BE2C (cell line): ENCODE measurements around the gene EPHA3.

ENCODE experiments used
- DNase-seq: peaks from one replicate; pipeline ENCODE4 v3.0.0-alpha.2; 2020
- H3K27me3 ChIP-seq: fragments of 250-450 bp; sonication (Bioruptor Pico); 2 replicates; pipeline ENCODE4 v1.5.1; 2020; ENCODE audit warnings: mild to moderate bottlenecking
- H3K36me3 ChIP-seq: fragments of 250-450 bp; sonication (Bioruptor Pico); 2 replicates; pipeline ENCODE4 v1.5.1; 2020; ENCODE audit warnings: mild to moderate bottlenecking
- H3K4me1 ChIP-seq: fragments of 250-450 bp; sonication (Bioruptor Pico); 2 replicates; pipeline ENCODE4 v1.5.1; 2020
- H3K4me3 ChIP-seq: 2 replicates; pipeline ENCODE4 v1.5.1; 2011; ENCODE audit warnings: low read depth, low read length
- H3K9me3 ChIP-seq: fragments of 250-450 bp; sonication (Bioruptor Pico); 2 replicates; pipeline ENCODE4 v1.5.1; 2020
- TF ChIP-seq, protein P1 (sequence below): IDR thresholded peaks from 2 replicates; pipeline ENCODE4 v1.5.1; 2012; ENCODE audit warnings: mild to moderate bottlenecking, low read depth, low read length

EPHA3 gene

DNA sequence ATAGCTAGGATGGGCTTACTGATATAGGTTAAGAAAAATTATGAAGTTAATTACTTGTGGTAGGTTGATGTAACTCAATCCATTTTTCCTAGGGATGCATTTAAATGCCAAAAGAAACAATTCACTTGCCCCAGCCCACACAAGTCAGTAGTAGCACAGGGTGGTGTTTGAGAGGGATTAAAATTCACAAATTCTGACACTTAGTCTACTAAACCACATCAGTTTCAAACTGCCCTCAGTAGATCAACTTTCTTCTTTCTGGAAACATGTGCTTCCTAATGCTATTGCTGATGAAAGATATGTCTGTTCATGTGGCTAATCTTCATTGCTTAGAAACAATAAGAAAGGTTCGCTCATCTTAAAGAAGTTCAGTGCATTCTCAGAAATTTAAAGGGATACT is 160.6 kb downstream of the EPHA3 start:
- H3K4me3 ChIP-seq: no peak overlapping the region
- H3K36me3 ChIP-seq: no peaks in the 10 kb centered on the region
- no peak for DNase-seq
- no peaks in the 10 kb centered on the region for H3K27me3 ChIP-seq
- H3K4me1 ChIP-seq: no peaks in the 10 kb centered on the region
- TF ChIP-seq, protein P1, sequence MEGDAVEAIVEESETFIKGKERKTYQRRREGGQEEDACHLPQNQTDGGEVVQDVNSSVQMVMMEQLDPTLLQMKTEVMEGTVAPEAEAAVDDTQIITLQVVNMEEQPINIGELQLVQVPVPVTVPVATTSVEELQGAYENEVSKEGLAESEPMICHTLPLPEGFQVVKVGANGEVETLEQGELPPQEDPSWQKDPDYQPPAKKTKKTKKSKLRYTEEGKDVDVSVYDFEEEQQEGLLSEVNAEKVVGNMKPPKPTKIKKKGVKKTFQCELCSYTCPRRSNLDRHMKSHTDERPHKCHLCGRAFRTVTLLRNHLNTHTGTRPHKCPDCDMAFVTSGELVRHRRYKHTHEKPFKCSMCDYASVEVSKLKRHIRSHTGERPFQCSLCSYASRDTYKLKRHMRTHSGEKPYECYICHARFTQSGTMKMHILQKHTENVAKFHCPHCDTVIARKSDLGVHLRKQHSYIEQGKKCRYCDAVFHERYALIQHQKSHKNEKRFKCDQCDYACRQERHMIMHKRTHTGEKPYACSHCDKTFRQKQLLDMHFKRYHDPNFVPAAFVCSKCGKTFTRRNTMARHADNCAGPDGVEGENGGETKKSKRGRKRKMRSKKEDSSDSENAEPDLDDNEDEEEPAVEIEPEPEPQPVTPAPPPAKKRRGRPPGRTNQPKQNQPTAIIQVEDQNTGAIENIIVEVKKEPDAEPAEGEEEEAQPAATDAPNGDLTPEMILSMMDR: no peak
- H3K9me3 ChIP-seq: no peaks in the 10 kb centered on the region

DNA sequence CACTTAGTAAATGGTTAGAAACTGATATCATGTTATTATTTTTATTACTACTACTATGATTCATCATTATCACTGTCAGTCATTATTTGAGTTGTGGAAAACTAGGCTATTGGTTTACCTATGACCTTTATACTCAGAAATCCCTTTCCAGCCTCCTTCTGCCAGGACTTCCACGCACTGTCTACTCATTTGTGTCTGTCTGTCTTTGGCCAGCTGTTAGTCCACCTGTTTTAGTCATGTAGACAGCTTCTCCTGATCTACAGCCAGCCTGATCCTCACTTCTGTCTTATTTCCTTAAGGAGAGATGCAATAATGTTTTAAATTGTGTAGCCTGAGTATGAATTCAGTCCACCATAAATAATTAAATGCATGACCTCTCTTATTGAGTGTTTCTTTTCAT is 162.8 kb downstream of the EPHA3 start:
- H3K36me3 ChIP-seq: no peaks in the 10 kb centered on the region
- no peak overlapping the region for H3K4me3 ChIP-seq
- H3K27me3 ChIP-seq: no peaks in the 10 kb centered on the region
- no peaks in the 10 kb centered on the region for H3K4me1 ChIP-seq
- H3K9me3 ChIP-seq: no peaks in the 10 kb centered on the region
- DNase-seq: no peak
- TF ChIP-seq, protein P1: no peak

DNA sequence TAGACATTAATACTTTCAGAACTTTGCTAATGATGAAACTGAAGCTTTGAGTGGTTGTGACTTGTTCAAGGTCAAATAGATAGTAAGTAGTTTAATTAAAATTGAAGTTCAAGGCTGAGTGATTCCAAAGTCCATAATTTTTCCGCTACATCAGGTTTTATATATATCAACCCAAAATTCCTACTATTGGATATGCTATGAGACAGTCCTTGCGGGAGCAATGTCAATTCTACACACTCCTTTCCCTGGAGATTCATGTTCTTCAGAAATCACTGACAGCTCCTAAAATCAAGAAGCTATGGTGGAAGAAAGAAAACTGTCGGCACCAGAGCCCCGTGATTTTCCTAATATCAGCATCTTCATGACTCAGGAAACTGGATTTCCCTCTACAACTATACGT is 167.6 kb downstream of the EPHA3 start:
- no peaks in the 10 kb centered on the region for H3K4me1 ChIP-seq
- DNase-seq: no peak
- H3K9me3 ChIP-seq: no peaks in the 10 kb centered on the region
- no peaks in the 10 kb centered on the region for H3K27me3 ChIP-seq
- no peak overlapping the region for H3K4me3 ChIP-seq
- TF ChIP-seq, protein P1: no peak
- H3K36me3 ChIP-seq: no peaks in the 10 kb centered on the region

DNA sequence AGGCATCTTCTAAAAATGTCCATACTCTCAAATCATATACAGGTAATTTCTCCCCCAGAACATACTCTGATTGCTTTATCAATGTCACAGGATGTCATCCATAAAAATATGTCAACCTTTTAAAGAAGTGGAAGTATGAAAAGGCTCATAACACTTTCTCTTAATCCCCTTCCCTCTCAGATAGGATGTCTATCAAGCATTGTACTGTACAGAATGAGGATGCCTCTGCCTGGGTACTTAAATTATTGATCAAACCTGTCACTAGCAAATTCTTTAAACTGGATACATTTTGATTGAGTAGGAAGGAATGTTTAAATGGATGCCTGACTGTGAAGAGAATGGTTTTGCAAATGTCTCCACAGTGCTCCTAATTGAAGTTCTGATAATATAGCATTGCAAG is 168.7 kb downstream of the EPHA3 start:
- no peaks in the 10 kb centered on the region for H3K4me1 ChIP-seq
- no peaks in the 10 kb centered on the region for H3K9me3 ChIP-seq
- TF ChIP-seq, protein P1: no peak
- no peak for DNase-seq
- no peaks in the 10 kb centered on the region for H3K27me3 ChIP-seq
- no peak overlapping the region for H3K4me3 ChIP-seq
- no peaks in the 10 kb centered on the region for H3K36me3 ChIP-seq

DNA sequence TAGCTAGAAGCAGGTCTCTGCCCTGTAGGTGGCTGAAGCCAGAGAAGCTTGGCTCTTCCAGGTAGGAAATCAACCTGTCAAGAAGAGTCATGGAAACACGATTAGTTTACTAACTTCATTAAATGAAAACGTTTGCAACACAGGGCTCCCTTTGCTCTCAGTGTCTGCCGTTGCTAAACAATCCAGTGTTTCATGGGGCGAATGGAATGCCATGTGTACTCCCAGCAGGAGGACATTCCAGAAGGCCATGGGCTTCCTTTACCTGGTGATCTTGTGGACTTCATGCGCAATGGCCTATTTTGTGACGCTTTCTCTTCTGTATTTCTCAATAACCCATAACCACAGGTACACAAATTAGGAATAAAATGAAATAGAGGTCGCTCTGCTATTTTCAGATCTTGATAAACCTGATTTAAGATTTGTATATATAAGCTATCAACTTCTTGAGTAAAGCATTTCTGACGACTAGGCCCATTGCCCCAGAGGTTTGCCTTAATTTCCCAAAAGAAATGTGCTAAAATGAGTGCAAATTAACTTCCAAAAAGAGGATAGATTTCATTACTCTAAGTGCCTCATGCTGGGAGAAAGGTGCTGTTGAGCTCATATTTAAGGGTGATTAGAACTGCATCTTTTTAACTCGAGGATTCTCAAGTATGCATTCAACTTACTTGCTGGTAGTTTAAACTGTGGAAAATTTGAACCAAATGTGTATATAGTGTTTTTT is 171.0 kb downstream of the EPHA3 start:
- Histone ChIP-seq H3K4me1 (no peaks in the 10 kb centered on the region), H3K9me3 (no peaks in the 10 kb centered on the region), H3K36me3 (no peaks in the 10 kb centered on the region), H3K27me3 (no peaks in the 10 kb centered on the region), H3K4me3 (no peak overlapping the region)
- TF ChIP-seq, protein P1: no peak
- DNase-seq: no peak

DNA sequence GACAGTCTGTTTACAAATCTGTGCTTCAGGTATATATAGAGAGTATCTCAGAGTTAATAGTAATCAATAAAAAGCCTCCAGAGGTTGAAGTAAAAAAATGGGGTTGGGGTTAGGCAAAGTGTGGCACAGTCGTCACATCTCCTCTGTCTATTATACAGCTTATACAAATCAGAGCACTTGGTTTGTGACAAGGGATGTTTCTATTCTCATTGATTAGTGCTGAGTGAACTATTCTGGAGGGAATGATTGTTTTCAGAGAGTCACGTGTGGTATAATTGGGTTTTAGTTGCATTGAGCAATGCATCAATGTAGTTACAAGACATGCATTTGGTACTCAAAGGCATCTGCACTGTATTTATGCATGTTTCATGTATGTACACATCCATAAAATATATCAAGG is 172.9 kb downstream of the EPHA3 start:
- Histone ChIP-seq H3K4me1 (no peaks in the 10 kb centered on the region), H3K4me3 (no peak overlapping the region), H3K9me3 (no peaks in the 10 kb centered on the region), H3K27me3 (no peaks in the 10 kb centered on the region), H3K36me3 (no peaks in the 10 kb centered on the region)
- TF ChIP-seq, protein P1: no peak
- DNase-seq: no peak
